Activated CD4-positive, alpha-beta memory T cell treated with anti-CD3 and anti-CD28 coated beads, Interleukin-2, amount 10 ng/mL, durations not matched to agents 7 days and 5 days (primary cell): ENCODE data around the gene PSMD12. TPM values are rescaled to one million over a fixed set of nuclear protein-coding genes. Genes with fewer than 3 reads are reported as not detected.
"Not testable (repeated sequence)": the region's sequence is repeated elsewhere in the genome, so short reads cannot be mapped to it uniquely, and the experiment has no call there.

Source experiments
- CTCF ChIA-PET: fragments of 350-600 bp; sonication (Branson Sonifier 250); formaldehyde crosslinking; loops from one replicate; lab custom pipeline; 2021; ENCODE audit warnings: antibody characterized with exemption, inconsistent platforms; lab: Charles Lee
- POLR2A ChIA-PET: fragments of 350-600 bp; sonication (Branson Sonifier 250); formaldehyde crosslinking; loops from one replicate; lab custom pipeline; 2021; ENCODE audit warnings: antibody characterized with exemption; lab: Charles Lee
- DNase-seq: peaks from one replicate; pipeline ENCODE4 v3.0.0-alpha.2; 2020
- H3K27ac Mint-ChIP-seq: one replicate; pipeline ENCODE4 v1.8.0; 2021; ENCODE audit warnings: mild to moderate bottlenecking, mixed read lengths
- H3K27me3 Mint-ChIP-seq: one replicate; pipeline ENCODE4 v1.8.0; 2021; ENCODE audit warnings: mixed read lengths
- H3K36me3 Mint-ChIP-seq: one replicate; pipeline ENCODE4 v1.8.0; 2021; ENCODE audit warnings: low read depth, mixed read lengths
- H3K4me1 Mint-ChIP-seq: one replicate; pipeline ENCODE4 v1.8.0; 2021; ENCODE audit warnings: mixed read lengths
- H3K4me3 Mint-ChIP-seq: one replicate; pipeline ENCODE4 v1.8.0; 2021; ENCODE audit warnings: mild to moderate bottlenecking, mixed read lengths
- H3K9me3 Mint-ChIP-seq: one replicate; pipeline ENCODE4 v1.8.0; 2021; ENCODE audit warnings: mixed read lengths
- total RNA-seq, 2 experiments: library from RNA; stranded (reverse); gene quantifications; one replicate each; pipeline ENCODE4 v1.2.3, GENCODE V29; 2021

Gene PSMD12
- total RNA-seq, 2 experiments from 2014 or later = 49.3 to 50.0 TPM

GRCh38 chr17:67400193-67400592 is 33.8 kb upstream of the PSMD12 start:
- Mint-ChIP-seq H3K9me3 (no peaks in the 10 kb centered on the region), H3K4me3 (no peak overlapping the region), H3K27ac (no peak overlapping the region), H3K27me3 (no peaks in the 10 kb centered on the region), H3K36me3 (peaks cover 10% of the 10 kb centered on the region), H3K4me1 (peaks cover 20% of the 10 kb centered on the region)
- DNase-seq = no peak
- ChIA-PET CTCF (interaction anchor here (1.1 kb wide), 1 partner anchor 75 kb away, joined by 4 read pairs; no protein-coding TSS in a partner anchor), POLR2A (no interaction called here)

GRCh38 chr17:67399676-67400075 is 33.3 kb upstream of the PSMD12 start:
- ChIA-PET CTCF (no interaction called here), POLR2A (no interaction called here)
- H3K27me3 Mint-ChIP-seq = no peaks in the 10 kb centered on the region
- no peak overlapping the region for H3K4me3 Mint-ChIP-seq
- no peak overlapping the region for H3K27ac Mint-ChIP-seq
- H3K4me1 Mint-ChIP-seq = peaks cover 20% of the 10 kb centered on the region
- H3K36me3 Mint-ChIP-seq = peaks cover 10% of the 10 kb centered on the region
- DNase-seq = no peak
- no peaks in the 10 kb centered on the region for H3K9me3 Mint-ChIP-seq

- Mint-ChIP-seq H3K27me3 (no peaks in the 10 kb centered on the region), H3K27ac (no peak overlapping the region), H3K36me3 (peaks cover 10% of the 10 kb centered on the region), H3K9me3 (no peaks in the 10 kb centered on the region), H3K4me1 (peaks cover 40% of the 10 kb centered on the region), H3K4me3 (no peak overlapping the region)
- CTCF ChIA-PET = interaction anchor here (0.5 to 1.1 kb wide), 4 partner anchors 16 to 82 kb away, joined by 3 to 4 read pairs (median 4); no protein-coding TSS in a partner anchor
- POLR2A ChIA-PET = no interaction called here
- DNase-seq = no peak
These were observed 27.5 kb upstream of the PSMD12 start for GRCh38 chr17:67393809-67394397.

- ChIA-PET CTCF (no interaction called here), POLR2A (no interaction called here)
- Mint-ChIP-seq H3K4me3 (no peak overlapping the region), H3K9me3 (no peaks in the 10 kb centered on the region), H3K27ac (no peak overlapping the region), H3K36me3 (peaks cover 3% of the 10 kb centered on the region), H3K4me1 (peaks cover 39% of the 10 kb centered on the region), H3K27me3 (no peaks in the 10 kb centered on the region)
- no peak for DNase-seq
These were observed 25.7 kb upstream of the PSMD12 start for GRCh38 chr17:67392111-67392510.

- CTCF ChIA-PET = interaction anchor here (1.0 to 7.3 kb wide), 6 partner anchors 14 to 91 kb away, joined by 3 to 140 read pairs (median 4); partner anchors contain the start of gene PITPNC1
- peak; percentile 78 for DNase-seq
- Mint-ChIP-seq H3K27me3 (no peaks in the 10 kb centered on the region), H3K36me3 (peaks cover 3% of the 10 kb centered on the region), H3K4me1 (peaks cover 45% of the 10 kb centered on the region), H3K4me3 (peak overlapping the region; percentile 40), H3K9me3 (no peaks in the 10 kb centered on the region), H3K27ac (peak overlapping the region; percentile 78)
- POLR2A ChIA-PET = interaction anchor here (0.6 to 3.2 kb wide), 14 partner anchors 12 to 309 kb away, joined by 3 to 29 read pairs (median 5); partner anchors contain the start of genes PITPNC1 and PSMD12
These were observed 24.4 kb upstream of the PSMD12 start for GRCh38 chr17:67390646-67391361.

- Mint-ChIP-seq H3K27me3 (no peaks in the 10 kb centered on the region), H3K9me3 (no peaks in the 10 kb centered on the region), H3K4me3 (no peak overlapping the region), H3K36me3 (peaks cover 3% of the 10 kb centered on the region), H3K4me1 (peaks cover 45% of the 10 kb centered on the region), H3K27ac (peak overlapping the region; percentile 44)
- CTCF ChIA-PET = interaction anchor here (1.0 to 7.3 kb wide), 7 partner anchors 13 to 239 kb away, joined by 3 to 140 read pairs (median 4); partner anchors contain the start of gene PITPNC1
- POLR2A ChIA-PET = interaction anchor here (0.6 to 3.2 kb wide), 15 partner anchors 12 to 309 kb away, joined by 3 to 29 read pairs (median 5); partner anchors contain the start of genes PITPNC1 and PSMD12
- no peak for DNase-seq
These were observed 23.7 kb upstream of the PSMD12 start for GRCh38 chr17:67390006-67390645.

- no peak overlapping the region for H3K4me3 Mint-ChIP-seq
- peaks cover 45% of the 10 kb centered on the region for H3K4me1 Mint-ChIP-seq
- H3K9me3 Mint-ChIP-seq = no peaks in the 10 kb centered on the region
- no peak overlapping the region for H3K27ac Mint-ChIP-seq
- H3K27me3 Mint-ChIP-seq = no peaks in the 10 kb centered on the region
- POLR2A ChIA-PET = interaction anchor here (1.1 to 3.2 kb wide), 6 partner anchors 11 to 88 kb away, joined by 3 to 29 read pairs (median 12); partner anchors contain the start of gene PITPNC1
- CTCF ChIA-PET = interaction anchor here (0.6 to 7.3 kb wide), 8 partner anchors 9 to 240 kb away, joined by 3 to 140 read pairs (median 4); partner anchors contain the start of gene PITPNC1
- peaks cover 3% of the 10 kb centered on the region for H3K36me3 Mint-ChIP-seq
- DNase-seq = no peak
These were observed 22.6 kb upstream of the PSMD12 start for GRCh38 chr17:67388986-67389385.

GRCh38 chr17:67388536-67388935 is 22.2 kb upstream of the PSMD12 start:
- not testable (repeated sequence) for H3K27ac Mint-ChIP-seq, H3K4me3 Mint-ChIP-seq, DNase-seq, H3K27me3 Mint-ChIP-seq, H3K36me3 Mint-ChIP-seq, H3K9me3 Mint-ChIP-seq
- peaks cover 45% of the 10 kb centered on the region for H3K4me1 Mint-ChIP-seq
- ChIA-PET CTCF (interaction anchor here (0.6 to 7.3 kb wide), 8 partner anchors 10 to 87 kb away, joined by 3 to 140 read pairs (median 4); partner anchors contain the start of gene PITPNC1), POLR2A (interaction anchor here (1.3 to 3.2 kb wide), 5 partner anchors 10 to 87 kb away, joined by 6 to 29 read pairs (median 13); partner anchors contain the start of gene PITPNC1)

- POLR2A ChIA-PET = interaction anchor here (1.0 to 2.5 kb wide), 3 partner anchors 48 to 88 kb away, joined by 3 to 13 read pairs (median 4); no protein-coding TSS in a partner anchor
- peaks cover 42% of the 10 kb centered on the region for H3K4me1 Mint-ChIP-seq
- H3K9me3 Mint-ChIP-seq = no peaks in the 10 kb centered on the region
- H3K27ac Mint-ChIP-seq = no peak overlapping the region
- H3K27me3 Mint-ChIP-seq = no peaks in the 10 kb centered on the region
- no peak overlapping the region for H3K4me3 Mint-ChIP-seq
- no peaks in the 10 kb centered on the region for H3K36me3 Mint-ChIP-seq
- CTCF ChIA-PET = interaction anchor here (0.6 to 7.3 kb wide), 13 partner anchors 10 to 305 kb away, joined by 3 to 140 read pairs (median 4); partner anchors contain the start of gene PITPNC1
- DNase-seq = peak; percentile 70
These were observed 20.7 kb upstream of the PSMD12 start for GRCh38 chr17:67386965-67387551.

- ChIA-PET POLR2A (interaction anchor here (1.0 to 1.4 kb wide), 2 partner anchors 20 to 56 kb away, joined by 3 read pairs; no protein-coding TSS in a partner anchor), CTCF (interaction anchor here (3.3 to 7.3 kb wide), 3 partner anchors 8 to 90 kb away, joined by 20 to 140 read pairs (median 46); partner anchors contain the start of gene PITPNC1)
- Mint-ChIP-seq H3K27ac (no peak overlapping the region), H3K4me1 (peaks cover 31% of the 10 kb centered on the region), H3K4me3 (no peak overlapping the region), H3K36me3 (no peaks in the 10 kb centered on the region), H3K27me3 (no peaks in the 10 kb centered on the region), H3K9me3 (no peaks in the 10 kb centered on the region)
- no peak for DNase-seq
These were observed 19.0 kb upstream of the PSMD12 start for GRCh38 chr17:67385122-67385988.

GRCh38 chr17:67381929-67382257 is 15.5 kb upstream of the PSMD12 start:
- Mint-ChIP-seq H3K4me1 (peaks cover 21% of the 10 kb centered on the region), H3K36me3 (peaks cover 8% of the 10 kb centered on the region), H3K27ac (no peak overlapping the region), H3K4me3 (no peak overlapping the region), H3K9me3 (no peaks in the 10 kb centered on the region), H3K27me3 (no peaks in the 10 kb centered on the region)
- CTCF ChIA-PET = interaction anchor here (6.3 kb wide), 1 partner anchor 94 kb away, joined by 138 read pairs; no protein-coding TSS in a partner anchor
- POLR2A ChIA-PET = interaction anchor here (0.9 to 1.8 kb wide), 3 partner anchors 24 to 71 kb away, joined by 3 to 7 read pairs (median 4); no protein-coding TSS in a partner anchor
- DNase-seq = no peak
